HG03457 (cell line): ENCODE results near the gene CDCA4.

ENCODE experiments used
- ATAC-seq: cut with Tn5 transposase; IDR thresholded peaks from one replicate; pipeline ENCODE4 v1.9.1; 2021; ENCODE audit warnings: moderate number of reproducible peaks; ENCODE audit not compliant: unreplicated experiment

The CDCA4 gene

GRCh38 chr14:104992501-104992900 lies 28.4 kb downstream of the CDCA4 start:
- no peak for ATAC-seq

DNA sequence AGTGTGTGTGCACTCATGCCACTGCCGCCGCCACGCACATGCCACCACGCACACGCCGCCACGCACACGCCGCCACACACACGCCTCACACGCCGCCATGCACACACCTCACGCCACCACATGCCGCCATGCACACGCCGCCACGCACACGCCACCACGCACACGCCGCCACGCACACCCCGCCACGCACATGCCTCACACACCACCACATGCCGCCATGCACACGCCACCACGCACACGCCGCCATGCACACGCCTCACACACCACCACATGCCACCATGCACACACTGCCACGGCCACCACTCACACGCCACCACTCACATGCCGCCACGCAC lies 29.0 kb downstream of the CDCA4 start:
- ATAC-seq = no peak

GRCh38 chr14:104989951-104990303 lies 31.0 kb downstream of the CDCA4 start:
- no peak for ATAC-seq

GRCh38 chr14:104989236-104989950 lies 31.5 kb downstream of the CDCA4 start:
- ATAC-seq = no peak

DNA sequence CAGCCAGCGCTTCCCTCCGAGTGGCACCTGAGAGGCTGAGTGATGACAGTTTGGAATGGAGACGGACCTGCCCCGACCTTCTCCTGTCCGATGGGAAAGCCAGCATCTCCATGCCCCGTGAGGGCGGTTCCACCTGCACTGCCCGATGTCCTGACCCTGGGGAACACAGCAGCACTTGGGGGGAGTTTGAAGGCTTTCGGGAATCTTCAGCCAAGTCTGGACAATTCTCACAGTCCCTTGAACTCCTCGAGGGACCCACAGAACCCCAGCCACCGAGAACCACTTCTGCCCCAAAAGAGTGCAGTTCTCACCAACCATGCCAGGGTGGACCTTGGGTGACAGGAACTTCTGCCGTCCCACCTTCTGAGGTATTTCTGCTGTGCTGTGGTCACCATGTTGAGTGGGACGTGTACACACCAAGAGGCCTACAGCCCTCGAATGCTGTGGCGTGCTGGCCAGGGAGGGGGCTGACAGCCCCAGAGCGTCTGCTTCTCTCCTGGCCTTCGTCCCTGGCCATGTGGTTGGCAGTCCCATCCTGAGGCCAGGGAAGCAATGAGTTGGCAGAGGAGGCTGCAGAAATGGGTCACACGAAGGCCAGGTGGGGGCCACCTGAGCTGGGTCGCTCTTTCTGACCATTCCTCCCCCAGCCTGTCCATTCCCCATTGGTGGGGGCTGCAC lies 34.3 kb downstream of the CDCA4 start:
- ATAC-seq = no peak

DNA sequence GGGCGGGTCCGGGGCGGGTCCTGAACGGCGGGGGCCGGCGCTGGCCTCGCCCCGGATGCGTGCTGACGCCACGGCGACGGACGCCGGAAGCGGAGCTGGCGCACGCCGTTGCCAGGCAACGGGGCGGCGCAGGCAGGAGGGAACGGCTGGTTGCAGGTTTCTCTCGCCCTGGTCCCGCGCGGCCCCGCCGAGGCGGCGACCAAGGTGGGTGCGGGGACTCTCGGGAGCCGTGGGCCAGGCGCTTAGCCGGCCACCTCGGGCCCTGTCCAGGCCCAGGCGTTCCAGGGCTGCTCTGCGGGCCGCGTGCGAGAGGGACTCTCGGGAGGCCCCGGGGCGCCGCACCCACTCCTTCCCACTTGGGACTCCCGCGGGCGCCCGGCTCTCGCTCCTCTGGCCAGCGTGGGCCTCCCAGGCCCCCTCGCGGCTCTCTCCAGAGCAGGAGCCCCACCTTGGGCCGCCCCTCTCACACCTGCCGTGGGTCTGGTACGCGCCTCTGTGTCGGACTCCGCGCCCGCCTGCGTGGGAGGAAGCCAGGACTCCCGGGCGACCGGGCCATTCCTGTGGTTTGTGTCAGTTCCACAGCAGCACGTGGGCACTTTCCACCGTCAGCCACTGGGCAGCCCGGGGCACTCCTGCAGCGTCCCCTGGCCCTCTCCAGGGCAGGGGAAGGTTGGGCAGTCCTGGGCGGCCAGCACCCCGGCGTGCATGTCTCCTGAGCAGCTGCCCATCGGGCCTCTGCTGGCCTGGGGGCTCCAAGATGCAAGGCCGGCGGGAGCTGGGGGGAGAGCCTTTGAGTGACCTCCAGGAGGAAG lies 35.0 kb downstream of the CDCA4 start, which contains the start of gene CLBA1:
Gene CLBA1, plus strand, starts transcription at position 114 of the 812 bp plus-strand sequence. Its CDS starts 644 bp downstream, at position 758.
- peak; percentile 66 for ATAC-seq

GRCh38 chr14:104984056-104984894 lies 36.6 kb downstream of the CDCA4 start:
- no peak for ATAC-seq

DNA sequence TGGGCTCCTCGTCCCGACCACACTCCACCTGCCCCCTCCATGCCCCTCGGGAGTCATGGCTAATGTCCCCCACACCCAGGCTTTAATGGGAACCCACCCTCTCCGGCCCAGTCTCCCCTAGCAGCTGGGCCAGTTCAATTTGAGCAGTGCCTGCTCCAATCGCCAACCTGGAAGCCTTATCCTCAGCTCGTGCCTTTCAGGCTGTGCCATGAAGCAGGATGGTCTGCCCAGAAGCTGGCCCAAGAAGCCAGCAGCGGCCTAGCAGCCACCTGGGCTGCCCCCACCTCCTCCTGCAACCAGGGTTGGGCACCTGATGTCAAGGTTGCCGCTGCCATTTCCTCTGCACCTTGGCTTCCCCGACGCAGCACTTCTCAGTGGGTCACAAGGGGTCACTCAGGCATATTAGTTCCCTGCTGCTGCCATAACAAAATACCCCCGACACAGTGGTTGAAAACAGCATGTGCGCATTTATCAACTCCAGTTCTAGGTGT lies 37.6 kb downstream of the CDCA4 start:
- ATAC-seq = no peak

DNA sequence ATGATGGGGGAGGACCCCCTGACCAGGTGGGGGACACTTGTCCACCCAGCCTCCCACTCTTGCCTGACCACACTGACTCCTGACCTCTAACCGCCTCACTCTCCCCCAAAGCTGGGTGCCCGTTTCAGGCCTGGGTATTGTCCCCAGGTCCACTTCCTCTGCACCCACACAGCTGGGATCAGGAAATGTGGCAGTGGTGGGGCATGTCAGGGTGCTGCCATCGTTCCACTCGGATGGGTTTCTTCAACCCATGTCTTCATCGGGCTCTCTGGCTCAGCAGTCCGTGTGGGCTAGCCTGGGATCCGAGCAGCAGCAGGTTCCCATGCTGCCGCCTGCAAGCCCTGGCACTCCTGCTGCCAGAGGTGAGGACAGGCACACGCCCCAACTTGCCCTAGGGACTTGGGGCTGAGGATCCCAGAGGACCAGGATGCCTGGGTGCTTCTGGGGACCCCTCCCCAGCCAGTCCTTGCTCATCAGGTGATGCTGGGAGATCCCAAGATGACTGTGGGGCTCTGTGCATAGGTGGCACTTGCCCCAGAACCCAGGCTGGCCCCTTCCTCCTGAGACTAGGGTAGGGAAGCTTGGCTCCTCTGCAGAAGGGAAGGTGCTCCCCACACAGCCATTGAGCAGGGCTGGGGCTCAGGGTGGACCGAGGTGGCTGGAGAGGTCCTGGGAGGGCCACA lies 38.2 kb downstream of the CDCA4 start:
- ATAC-seq = no peak

DNA sequence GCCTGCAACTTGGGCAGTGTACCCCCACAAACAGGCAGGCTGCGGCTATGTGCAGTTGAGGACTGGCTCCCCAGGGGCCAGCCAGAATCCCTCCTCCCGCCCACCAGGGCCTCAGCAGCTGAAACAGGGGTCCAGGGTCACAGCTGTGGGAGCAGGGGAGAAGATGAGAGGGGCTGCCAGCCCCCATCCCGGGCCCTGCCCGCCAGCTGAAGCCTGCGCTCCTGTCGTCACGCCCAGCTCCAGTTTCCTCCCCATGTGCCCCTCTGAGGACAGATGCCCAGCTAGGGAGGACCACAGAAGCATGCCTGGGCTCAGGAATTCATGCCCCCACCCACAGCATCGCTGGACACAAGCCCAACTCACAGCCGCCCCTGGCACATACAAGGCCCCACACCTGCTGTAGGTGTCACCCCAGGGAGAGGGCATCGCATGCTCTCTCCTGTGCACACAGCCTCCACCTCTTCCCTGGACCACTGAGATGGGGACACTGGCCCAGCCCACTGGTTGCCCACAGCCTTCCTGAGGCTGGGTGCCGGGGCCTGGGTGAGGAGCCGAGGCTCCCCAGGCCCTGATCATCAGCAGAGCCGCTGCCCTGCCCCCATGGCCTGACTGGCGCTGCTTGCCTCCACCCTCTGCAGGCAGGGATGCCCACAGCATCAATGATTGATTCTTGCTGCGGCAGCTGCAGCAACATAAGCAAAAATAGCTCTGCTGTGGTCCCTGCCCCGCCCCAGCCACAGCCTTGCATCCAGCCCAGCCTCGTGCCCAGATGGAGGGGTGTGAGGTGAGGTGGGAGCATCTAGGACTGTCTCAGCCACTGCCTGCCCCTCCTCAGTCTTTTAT lies 39.0 kb downstream of the CDCA4 start:
- no peak for ATAC-seq

GRCh38 chr14:104980611-104981531 lies 40.0 kb downstream of the CDCA4 start:
- ATAC-seq = no peak

- ATAC-seq = no peak
Measured at GRCh38 chr14:104979758-104980610, 40.9 kb downstream of the CDCA4 start.

GRCh38 chr14:104978746-104979691 lies 41.9 kb downstream of the CDCA4 start:
- ATAC-seq = no peak

- ATAC-seq = no peak
Measured at GRCh38 chr14:104977681-104978653, 42.9 kb downstream of the CDCA4 start, which contains the start of gene AHNAK2. AHNAK2 (minus strand) TSS chr14:104978374; CDS start chr14:104978237, 137 bp downstream.
